ENCODE data around the gene GGT7. TPM values are rescaled to one million over a fixed set of nuclear protein-coding genes. Genes with fewer than 3 reads are reported as not detected.

The GGT7 gene
- 1.8 and 2.7 TPM in 2 replicates for total RNA-seq

DNA sequence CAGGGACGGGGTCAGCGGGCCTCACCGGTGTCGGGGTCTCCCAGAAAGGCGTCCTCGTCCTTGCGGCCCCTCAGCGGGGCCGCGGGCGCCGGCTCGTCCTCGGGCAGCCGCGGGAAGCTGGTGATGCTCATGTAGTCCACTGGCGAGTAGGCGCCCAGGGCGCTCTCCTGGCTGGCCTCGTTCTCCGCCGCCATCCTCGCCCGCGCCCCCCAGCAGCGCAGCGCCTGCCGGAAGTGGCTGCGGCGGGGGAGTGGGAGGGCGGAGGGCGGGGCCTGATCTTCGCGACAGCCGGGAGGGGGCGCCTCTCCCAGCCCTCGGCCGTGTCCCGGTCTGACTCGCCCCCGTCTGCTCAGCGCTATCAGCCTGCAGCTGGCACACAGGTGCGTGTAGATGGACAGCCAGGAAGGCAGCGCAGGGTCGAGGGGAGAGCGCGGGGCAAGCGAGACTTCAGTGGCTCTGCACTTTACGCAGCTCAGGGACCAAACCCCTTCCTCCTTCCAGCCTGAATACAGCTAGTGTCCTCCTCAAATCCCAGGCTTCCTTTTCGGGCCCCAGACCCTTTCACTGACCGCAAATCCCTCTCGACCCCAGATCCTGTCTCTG, at the start of gene GGT7:
Gene GGT7 (minus strand): TSS at position 235 of the 603 bp plus-strand sequence. CDS start 41 bp downstream, at position 194.

GRCh38 chr20:34876406-34877282, 4.0 kb upstream of the GGT7 start, which contains the start of gene ACSS2:
Gene ACSS2 (plus strand): TSS chr20:34876612. CDS start chr20:34876646, 34 bp downstream.

DNA sequence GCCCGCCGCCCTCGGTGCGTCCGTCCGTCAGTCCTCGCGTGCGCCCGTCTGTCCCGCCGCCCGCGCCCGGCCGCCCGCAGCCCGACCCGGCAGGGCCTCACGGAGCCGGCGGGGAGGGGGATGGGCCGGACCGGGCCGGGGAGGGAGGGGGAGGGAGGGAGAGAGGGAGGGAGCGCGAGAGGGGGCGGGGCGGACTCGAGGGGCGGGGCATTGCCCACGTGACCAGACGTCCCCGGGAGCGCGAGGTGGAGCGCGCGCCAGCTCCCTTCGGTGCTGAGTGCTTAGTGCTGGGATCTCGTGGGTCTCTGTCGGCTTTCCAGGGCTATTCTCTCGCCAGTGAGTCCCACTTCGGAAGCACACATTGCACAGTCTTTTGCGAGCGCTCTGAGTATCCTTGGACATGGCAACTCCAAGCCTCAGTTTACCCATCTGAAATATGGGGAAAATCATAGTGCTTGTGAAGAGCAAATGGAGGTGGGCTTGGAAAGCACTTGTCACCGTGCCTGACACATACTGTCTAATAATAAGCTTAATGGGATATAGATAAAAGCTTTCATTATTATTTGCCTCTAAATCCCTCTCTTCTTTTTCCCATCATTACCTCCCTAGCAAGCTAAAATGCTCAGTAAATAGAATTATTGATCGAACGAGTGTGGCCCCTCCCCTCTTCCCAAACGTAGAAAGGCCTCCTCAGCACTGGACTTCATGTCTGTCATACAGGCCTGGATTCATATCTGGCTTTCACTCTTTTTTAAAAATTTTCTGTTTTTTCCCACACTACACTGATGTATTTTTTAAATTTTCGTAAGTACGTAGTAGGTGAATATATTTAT, 46.9 kb downstream of the GGT7 start, which contains the start of gene NCOA6:
Gene NCOA6 (minus strand): TSS at position 122 of the 833 bp plus-strand sequence. CDS start 43,296 bp downstream, outside the sequence.

Other genes starting within 250 kb of the GGT7 start
- 2.5 and 4.4 TPM in 2 replicates for gene PIGU, start 195.8 kb downstream of the GGT7 start, total RNA-seq
- 2.4 and 2.7 TPM in 2 replicates for gene TP53INP2, start 168.5 kb downstream of the GGT7 start, total RNA-seq
- gene NCOA6, start 47.2 kb downstream of the GGT7 start, total RNA-seq: 5.6 and 5.9 TPM in 2 replicates
- 44.9 and 48.8 TPM in 2 replicates for gene ACSS2, start 3.8 kb upstream of the GGT7 start, total RNA-seq
- gene GSS, start 83.0 kb upstream of the GGT7 start, total RNA-seq: 56.3 and 59.9 TPM in 2 replicates
- under 0.01 and 0.11 TPM in 2 replicates for gene MYH7B, start 83.0 kb upstream of the GGT7 start, total RNA-seq
- 70.8 and 80.5 TPM in 2 replicates for gene TRPC4AP, start 220.0 kb upstream of the GGT7 start, total RNA-seq

Measured in dermis lymphatic vessel endothelial cell (primary cell).